Activated CD8-positive, alpha-beta T cell treated with anti-CD3 and anti-CD28 coated beads, Interleukin-2, amount 10 ng/mL, durations not matched to agents 7 days and 5 days (primary cell): ENCODE measurements around the gene TRIP12. TPM values are rescaled to one million over a fixed set of nuclear protein-coding genes. Genes with fewer than 3 reads are reported as not detected.
"Not testable (repeated sequence)": the region's sequence is repeated elsewhere in the genome, so short reads cannot be mapped to it uniquely, and the experiment has no call there.

Experiments
- ATAC-seq: fragments of 150-1000 bp; cut with Tn5 transposase; one replicate; pipeline ENCODE4 v1.10.0; 2021; ENCODE audit warnings: moderate library complexity
- CTCF ChIA-PET: fragments of 350-600 bp; sonication (Branson Sonifier 250); formaldehyde crosslinking; loops from one replicate; lab custom pipeline; 2021; ENCODE audit warnings: antibody characterized with exemption; lab: Charles Lee
- POLR2A ChIA-PET: fragments of 350-600 bp; sonication (Branson Sonifier 250); formaldehyde crosslinking; loops from one replicate; lab custom pipeline; 2021; ENCODE audit warnings: antibody characterized with exemption; lab: Charles Lee
- DNase-seq: peaks from one replicate; pipeline ENCODE4 v3.0.0-alpha.2; 2020
- H3K27ac Mint-ChIP-seq: one replicate; pipeline ENCODE4 v1.8.0; 2021; ENCODE audit warnings: mild to moderate bottlenecking, mixed read lengths
- H3K27me3 Mint-ChIP-seq: one replicate; pipeline ENCODE4 v1.8.0; 2021; ENCODE audit warnings: low read depth, mixed read lengths
- H3K36me3 Mint-ChIP-seq: one replicate; pipeline ENCODE4 v1.8.0; 2021; ENCODE audit warnings: low read depth, mixed read lengths
- H3K4me1 Mint-ChIP-seq: one replicate; pipeline ENCODE4 v1.8.0; 2021; ENCODE audit warnings: low read depth, mixed read lengths
- H3K4me3 Mint-ChIP-seq: one replicate; pipeline ENCODE4 v1.8.0; 2021; ENCODE audit warnings: mild to moderate bottlenecking, mixed read lengths
- H3K9me3 Mint-ChIP-seq: one replicate; pipeline ENCODE4 v1.8.0; 2022; ENCODE audit warnings: mixed read lengths; ENCODE audit not compliant: insufficient read depth
- total RNA-seq, 2 experiments: library from RNA; stranded (reverse); gene quantifications; one replicate each; pipeline ENCODE4 v1.2.3, GENCODE V29; 2021

Gene TRIP12
- total RNA-seq, 2 experiments from 2014 or later, result 221 to 229 TPM

DNA sequence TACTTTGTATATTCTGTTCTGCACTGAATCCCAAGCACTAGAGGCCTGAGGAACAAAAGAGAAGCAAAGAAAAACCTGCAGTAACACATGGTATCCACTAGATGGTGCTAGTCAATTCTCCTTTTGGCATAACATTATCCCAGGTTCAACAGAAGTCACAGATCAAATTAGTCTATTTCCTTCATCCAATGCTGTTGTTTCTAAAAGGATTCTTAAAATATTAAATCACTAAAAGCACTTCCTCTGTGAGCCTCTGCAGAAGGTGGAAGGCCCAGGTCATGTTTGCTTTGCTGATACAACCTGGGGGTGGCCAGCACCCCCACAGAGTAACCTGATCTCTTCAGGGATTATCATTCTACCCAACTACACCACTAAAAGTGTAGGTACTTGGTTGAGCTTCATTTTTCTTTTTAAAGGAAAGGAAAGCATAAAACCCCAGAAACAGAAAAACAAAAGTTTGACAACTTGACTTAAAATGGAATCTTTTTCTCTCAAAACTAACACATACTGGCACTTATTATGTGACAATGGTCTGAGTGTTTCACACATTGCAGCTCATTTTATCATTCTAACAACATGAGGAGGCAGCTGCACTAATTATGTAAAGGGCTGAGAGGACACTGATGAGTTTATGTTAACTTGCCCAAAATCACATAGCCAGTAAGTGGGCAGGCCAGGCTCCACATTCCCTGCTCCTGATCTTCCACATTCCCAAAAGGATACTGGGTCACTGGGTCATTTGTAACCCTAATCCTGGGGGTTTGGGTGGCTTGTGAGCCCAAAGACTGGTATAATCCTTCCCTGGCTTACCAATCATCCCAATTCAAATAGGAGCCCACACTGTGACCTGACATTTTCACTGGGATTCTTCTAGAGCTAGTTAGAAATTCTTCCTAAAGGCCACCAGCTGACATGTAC, 140.7 kb downstream of the TRIP12 start:
- POLR2A ChIA-PET, result no interaction called here
- H3K27me3 Mint-ChIP-seq, result no peaks in the 10 kb centered on the region
- H3K36me3 Mint-ChIP-seq, result peaks cover 53% of the 10 kb centered on the region
- no peak for DNase-seq
- H3K4me3 Mint-ChIP-seq, result no peak overlapping the region
- no peak overlapping the region for H3K27ac Mint-ChIP-seq
- peaks cover 6% of the 10 kb centered on the region for H3K4me1 Mint-ChIP-seq
- no peaks in the 10 kb centered on the region for H3K9me3 Mint-ChIP-seq
- ATAC-seq, result peak; percentile 75
- CTCF ChIA-PET, result interaction anchor here (0.6 to 4.4 kb wide), 24 partner anchors 12 to 380 kb away, joined by 3 to 25 read pairs (median 4); partner anchors contain the start of gene TRIP12

DNA sequence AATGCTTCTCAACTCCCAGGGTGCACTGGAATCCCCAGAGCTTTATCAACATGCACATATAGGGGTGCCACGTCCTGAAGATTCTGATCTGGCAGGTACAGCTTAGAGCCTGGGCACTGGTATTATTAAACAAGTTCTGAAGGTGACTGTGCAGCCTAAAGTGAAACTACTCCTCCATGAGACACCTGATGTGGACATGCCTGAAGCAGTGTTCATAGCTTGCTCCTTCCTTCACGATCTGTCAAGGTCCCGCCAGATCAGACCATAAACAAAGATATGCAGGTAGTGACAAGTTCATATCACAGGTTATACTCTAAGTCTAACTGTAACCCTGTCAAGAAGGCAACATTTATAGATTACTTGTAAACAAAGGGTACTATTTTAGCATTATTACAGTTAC, 142.2 kb downstream of the TRIP12 start:
- Mint-ChIP-seq H3K9me3 (no peaks in the 10 kb centered on the region), H3K36me3 (peaks cover 48% of the 10 kb centered on the region), H3K27ac (peak overlapping the region; percentile 4), H3K27me3 (no peaks in the 10 kb centered on the region), H3K4me1 (peaks cover 15% of the 10 kb centered on the region), H3K4me3 (no peak overlapping the region)
- ChIA-PET CTCF (interaction anchor here (0.7 to 4.4 kb wide), 10 partner anchors 14 to 287 kb away, joined by 3 to 25 read pairs (median 6); partner anchors contain the start of gene TRIP12), POLR2A (no interaction called here)
- DNase-seq (no peak), ATAC-seq (no peak)

DNA sequence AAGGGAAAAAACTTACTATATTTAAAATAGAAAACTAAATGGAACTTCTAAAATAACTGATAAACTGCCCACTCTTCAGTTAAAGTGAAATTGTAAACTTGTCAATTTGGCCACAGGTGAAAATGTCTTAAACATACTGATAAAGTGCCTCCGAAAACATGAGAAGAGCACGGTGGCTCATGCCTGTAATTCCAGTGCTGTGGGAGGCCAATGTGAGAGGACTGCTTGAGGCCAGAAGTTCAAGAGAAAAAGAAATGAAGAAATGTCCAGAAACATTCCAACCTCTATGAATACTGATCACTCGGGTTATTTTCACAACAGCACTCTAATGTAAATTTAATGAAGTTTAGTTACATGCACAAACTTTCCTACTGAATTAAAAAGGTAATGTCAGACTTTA, 144.1 kb downstream of the TRIP12 start:
- Mint-ChIP-seq H3K27ac (no peak overlapping the region), H3K36me3 (peaks cover 63% of the 10 kb centered on the region)
- CTCF ChIA-PET, result no interaction called here

DNA sequence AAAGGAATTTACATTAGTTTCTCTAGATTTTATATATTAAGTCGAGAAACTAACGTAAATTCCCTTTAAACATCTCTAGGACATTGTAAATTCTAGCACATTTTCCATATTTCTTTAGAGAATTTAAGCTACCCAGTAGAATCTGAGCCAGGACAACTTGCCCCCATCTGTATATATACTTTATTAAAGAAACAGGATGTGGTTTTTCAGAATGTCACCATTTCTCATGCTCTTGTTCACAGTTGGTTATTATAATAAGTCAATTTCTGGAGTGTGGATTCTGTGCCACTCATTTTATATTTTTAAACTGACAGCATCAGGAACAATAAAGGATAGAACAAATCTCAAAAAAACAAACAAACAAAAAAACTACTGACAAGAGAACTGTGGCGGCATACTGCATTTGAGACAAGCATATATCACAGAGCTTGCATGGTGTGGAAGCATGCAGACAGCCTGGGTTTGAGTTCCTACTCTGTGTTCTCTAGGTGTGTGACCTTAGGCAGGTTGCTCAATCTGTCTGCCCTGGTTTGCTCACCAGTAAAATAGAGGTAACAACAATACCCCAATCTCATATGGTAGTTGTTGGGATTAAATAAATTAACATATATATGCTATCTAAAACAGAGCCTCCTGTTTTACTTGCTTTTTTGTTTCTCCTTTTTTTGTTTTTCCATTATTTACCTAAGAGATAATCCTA, 146.0 kb downstream of the TRIP12 start:
- DNase-seq (no peak), ATAC-seq (peak; percentile 60)
- Mint-ChIP-seq H3K9me3 (no peaks in the 10 kb centered on the region), H3K4me1 (peaks cover 15% of the 10 kb centered on the region), H3K27me3 (no peaks in the 10 kb centered on the region), H3K4me3 (no peak overlapping the region), H3K27ac (peak overlapping the region; percentile 74), H3K36me3 (peaks cover 70% of the 10 kb centered on the region)
- ChIA-PET POLR2A (interaction anchor here (0.9 kb wide), 1 partner anchor 146 kb away, joined by 3 read pairs; the partner anchor contains the start of gene TRIP12), CTCF (no interaction called here)

More for the DNA sequence above, 144.1 kb downstream of the TRIP12 start:
- Mint-ChIP-seq H3K9me3 (no peaks in the 10 kb centered on the region), H3K27me3 (no peaks in the 10 kb centered on the region), H3K4me1 (peaks cover 15% of the 10 kb centered on the region), H3K4me3 (no peak overlapping the region)
- POLR2A ChIA-PET, result no interaction called here
- DNase-seq, result no peak
- ATAC-seq, result no peak

DNA sequence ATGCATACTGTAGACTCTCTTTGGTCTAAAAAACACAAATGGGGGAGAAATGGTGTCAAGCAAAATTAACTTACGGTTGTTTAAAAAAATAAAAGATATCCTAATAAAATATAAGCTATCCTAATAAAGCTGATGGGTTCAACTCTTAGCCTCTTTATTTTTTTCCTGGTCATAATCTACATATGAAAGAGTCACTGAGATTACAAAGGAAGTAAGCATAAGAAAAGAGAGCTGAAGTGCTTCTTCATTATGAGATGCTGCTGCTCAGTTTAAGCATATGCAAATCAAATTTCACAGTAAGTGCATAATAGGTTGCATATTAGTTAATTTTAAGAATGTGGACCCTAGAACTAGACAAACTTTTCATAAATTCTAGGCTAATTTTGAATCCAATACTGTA, 147.6 kb downstream of the TRIP12 start:
- H3K4me1 Mint-ChIP-seq, result peaks cover 15% of the 10 kb centered on the region
- CTCF ChIA-PET, result interaction anchor here (1.5 kb wide), 1 partner anchor 8 kb away, joined by 3 read pairs; no protein-coding TSS in a partner anchor
- H3K9me3 Mint-ChIP-seq, result no peaks in the 10 kb centered on the region
- H3K27ac Mint-ChIP-seq, result peak overlapping the region; percentile 8
- POLR2A ChIA-PET, result no interaction called here
- ATAC-seq, result no peak
- H3K27me3 Mint-ChIP-seq, result no peaks in the 10 kb centered on the region
- no peak for DNase-seq
- H3K36me3 Mint-ChIP-seq, result peaks cover 60% of the 10 kb centered on the region
- H3K4me3 Mint-ChIP-seq, result no peak overlapping the region

DNA sequence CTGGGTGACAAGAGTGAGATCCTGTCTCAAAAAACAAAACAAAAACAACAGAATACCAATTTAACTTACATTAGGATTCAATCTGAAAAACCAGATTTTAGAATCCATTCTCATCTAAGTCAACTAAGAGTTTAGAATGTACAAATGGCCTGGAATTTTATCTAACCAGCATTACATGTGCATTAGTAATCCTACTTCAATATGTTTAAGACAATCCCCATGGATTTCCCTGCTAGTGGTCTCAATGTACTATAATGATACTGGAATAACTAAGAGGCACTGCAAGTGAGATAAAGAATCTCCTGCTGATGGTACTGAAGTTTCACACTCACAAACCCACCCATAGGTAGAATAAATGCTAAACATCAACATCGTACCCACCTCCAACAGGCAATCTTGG, 153.6 kb downstream of the TRIP12 start:
- H3K36me3 Mint-ChIP-seq, result peaks cover 61% of the 10 kb centered on the region
- DNase-seq (no peak), ATAC-seq (no peak)
- CTCF ChIA-PET, result no interaction called here
- H3K9me3 Mint-ChIP-seq, result no peaks in the 10 kb centered on the region
- no peaks in the 10 kb centered on the region for H3K4me1 Mint-ChIP-seq
- no peak overlapping the region for H3K27ac Mint-ChIP-seq
- POLR2A ChIA-PET, result no interaction called here
- H3K4me3 Mint-ChIP-seq, result no peak overlapping the region
- H3K27me3 Mint-ChIP-seq, result no peaks in the 10 kb centered on the region

DNA sequence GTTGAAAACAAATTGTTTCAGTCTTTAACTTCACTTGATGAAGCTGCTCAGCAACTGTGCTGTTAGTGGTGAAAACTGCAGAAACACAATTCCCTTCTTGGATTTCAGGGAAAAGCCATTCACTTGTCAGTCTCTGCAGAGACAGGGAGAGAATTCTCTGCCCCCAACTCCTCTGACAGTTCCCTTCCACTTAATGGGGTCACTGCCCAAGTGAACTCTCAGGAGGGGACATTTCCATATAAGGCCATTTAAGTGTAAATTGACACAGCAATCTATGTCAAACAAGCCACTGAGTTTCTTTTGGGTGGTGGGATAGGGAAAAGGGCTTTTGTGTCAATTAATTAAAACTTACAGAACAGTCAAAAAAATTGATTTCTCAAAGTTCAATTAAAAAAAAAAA, 156.1 kb downstream of the TRIP12 start:
- H3K27ac Mint-ChIP-seq, result no peak overlapping the region
- CTCF ChIA-PET, result no interaction called here

DNA sequence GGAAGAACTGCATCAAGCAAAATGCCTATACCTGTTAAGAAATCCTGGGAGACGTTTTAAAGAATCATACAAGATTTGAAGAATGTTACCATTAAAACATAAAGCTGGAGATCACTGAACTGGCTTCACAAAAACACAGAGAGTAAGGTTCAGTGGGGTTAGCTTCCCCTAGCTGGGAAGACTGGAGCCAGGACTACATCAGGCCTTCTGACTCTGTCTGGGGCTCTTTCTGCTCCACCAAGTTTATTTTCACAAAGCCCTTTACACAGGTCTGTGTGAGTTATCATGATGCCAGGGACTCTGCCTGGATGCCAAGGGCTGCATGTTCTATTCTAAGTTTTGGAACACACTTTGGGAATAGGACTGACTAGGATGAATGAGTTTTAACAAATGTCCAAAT, 160.1 kb downstream of the TRIP12 start:
- Mint-ChIP-seq H3K4me1 (no peaks in the 10 kb centered on the region), H3K9me3 (no peaks in the 10 kb centered on the region), H3K36me3 (peaks cover 25% of the 10 kb centered on the region), H3K27me3 (no peaks in the 10 kb centered on the region), H3K4me3 (no peak overlapping the region), H3K27ac (no peak overlapping the region)
- ChIA-PET CTCF (interaction anchor here (1.8 kb wide), 1 partner anchor 19 kb away, joined by 8 read pairs; no protein-coding TSS in a partner anchor), POLR2A (no interaction called here)
- no peak for DNase-seq
- no peak for ATAC-seq

More for the DNA sequence above, 156.1 kb downstream of the TRIP12 start:
- Mint-ChIP-seq H3K4me1 (no peaks in the 10 kb centered on the region), H3K4me3 (no peak overlapping the region), H3K36me3 (peaks cover 47% of the 10 kb centered on the region), H3K27me3 (no peaks in the 10 kb centered on the region), H3K9me3 (no peaks in the 10 kb centered on the region)
- ATAC-seq (no peak), DNase-seq (no peak)
- POLR2A ChIA-PET, result no interaction called here

DNA sequence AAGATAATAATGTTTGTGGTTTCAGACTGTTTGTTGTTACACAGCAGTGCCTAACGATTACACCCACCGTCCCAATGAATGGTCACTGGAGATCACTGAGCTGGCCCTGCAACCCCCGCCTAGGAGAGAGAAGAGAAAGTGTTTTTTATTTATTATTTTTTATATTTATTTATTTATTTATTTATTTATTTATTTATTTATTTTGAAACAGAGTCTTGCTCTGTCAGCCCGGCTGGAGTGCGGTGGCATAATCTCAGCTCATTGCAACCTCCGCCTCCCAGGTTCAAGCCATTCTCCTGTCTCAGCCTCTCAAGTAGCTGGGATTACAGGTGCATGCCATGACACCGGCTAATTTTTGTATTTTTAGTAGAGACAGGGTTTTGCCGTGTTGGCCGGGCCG, 164.3 kb downstream of the TRIP12 start:
- POLR2A ChIA-PET, H3K4me3 Mint-ChIP-seq, CTCF ChIA-PET, DNase-seq, ATAC-seq, H3K4me1 Mint-ChIP-seq, H3K27me3 Mint-ChIP-seq, H3K27ac Mint-ChIP-seq, H3K36me3 Mint-ChIP-seq, H3K9me3 Mint-ChIP-seq: not testable (repeated sequence)

DNA sequence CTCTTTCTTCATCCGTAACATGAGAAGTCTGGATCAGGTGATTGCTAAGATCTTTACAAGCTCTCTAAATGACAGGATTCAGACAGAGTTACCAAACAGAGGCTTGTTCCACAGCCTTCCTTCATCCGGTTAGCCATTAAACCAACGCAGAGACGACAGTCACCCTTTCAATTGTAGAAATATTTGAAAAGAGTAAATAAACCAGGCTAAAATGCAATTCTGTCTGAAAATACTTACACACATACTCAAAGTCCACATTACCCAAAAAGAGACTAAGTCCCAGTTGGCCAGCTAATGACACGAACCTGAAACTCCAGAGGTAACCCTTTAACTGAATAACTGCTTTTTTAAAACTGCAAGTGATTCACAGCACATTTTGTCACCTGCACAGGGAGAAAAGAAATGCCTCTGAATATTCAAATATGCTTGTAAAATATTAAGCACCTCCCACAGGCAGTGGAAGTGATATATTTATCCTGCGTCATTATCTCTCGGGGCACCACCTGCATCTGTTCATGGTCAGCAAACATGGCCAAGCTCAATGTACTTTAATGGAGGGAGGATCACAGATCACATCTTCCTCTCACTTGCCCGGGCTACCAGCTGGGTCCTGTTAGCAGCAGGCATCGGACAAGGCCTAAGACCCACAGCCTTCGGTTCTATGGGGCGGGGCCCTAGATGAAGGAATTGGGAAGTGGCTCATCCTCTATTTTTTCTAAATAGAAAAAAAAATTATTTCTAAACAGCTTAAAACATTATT, 168.7 kb downstream of the TRIP12 start:
- POLR2A ChIA-PET, result no interaction called here
- Mint-ChIP-seq H3K9me3 (no peaks in the 10 kb centered on the region), H3K4me1 (peaks cover 4% of the 10 kb centered on the region), H3K4me3 (no peak overlapping the region), H3K27ac (no peak overlapping the region), H3K27me3 (no peaks in the 10 kb centered on the region), H3K36me3 (no peaks in the 10 kb centered on the region)
- no peak for DNase-seq
- CTCF ChIA-PET, result no interaction called here
- ATAC-seq, result no peak

DNA sequence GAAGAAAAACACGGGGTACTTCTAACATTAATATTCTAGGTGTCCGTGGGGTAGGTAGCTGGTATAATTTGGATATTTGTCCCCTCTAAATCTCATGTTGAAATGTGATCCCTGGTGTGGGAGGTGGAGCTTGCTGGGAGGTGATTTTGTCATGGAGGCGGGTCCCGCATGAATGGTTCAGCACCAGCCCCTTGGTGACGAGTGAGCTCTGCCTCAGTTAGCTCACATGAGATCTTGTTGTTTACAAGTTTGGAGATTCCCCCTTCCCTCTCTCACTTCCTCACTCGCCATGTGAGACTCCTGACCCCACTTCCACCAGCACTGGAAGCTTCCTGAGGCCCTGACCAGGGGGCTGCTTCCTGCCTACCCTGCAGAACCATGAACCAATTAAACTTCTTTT, 172.0 kb downstream of the TRIP12 start:
- Mint-ChIP-seq H3K36me3 (no peaks in the 10 kb centered on the region), H3K27me3 (no peaks in the 10 kb centered on the region), H3K9me3 (no peaks in the 10 kb centered on the region), H3K4me1 (peaks cover 4% of the 10 kb centered on the region), H3K4me3 (no peak overlapping the region), H3K27ac (no peak overlapping the region)
- ATAC-seq, result no peak
- ChIA-PET CTCF (no interaction called here), POLR2A (no interaction called here)
- DNase-seq, result no peak
